Transverse colon (tissue), 4 donors: ENCODE measurements around the gene SLC6A17.

ENCODE experiments used
- EP300 ChIP-seq: sonication (generic); formaldehyde crosslinking; IDR thresholded peaks from one replicate; pipeline ENCODE4 v1.6.1; 2017; ENCODE audit warnings: antibody characterized with exemption, low read depth
- POLR2AphosphoS5 ChIP-seq, 3 donors: sonication (generic); formaldehyde crosslinking; IDR thresholded peaks; one replicate each; pipeline ENCODE4 v1.6.1; 2016; ENCODE audit warnings: antibody characterized with exemption in 3 of 3
- TF ChIP-seq, protein P1 (sequence below), 5 experiments: fragments of 200-600 bp in 3 of 5; fragments of 450-650 bp in 2 of 5; sonication (generic) in 3 of 5; IDR thresholded peaks; 1 replicate in 2 of 5; 2 replicates in 3 of 5; pipeline ENCODE4 v1.5.1; 2016 to 2017; ENCODE audit warnings: antibody characterized with exemption in 5 of 5, inconsistent platforms in 3 of 5, mild to moderate bottlenecking in 2 of 5, moderate library complexity in 1 of 5

DNA sequence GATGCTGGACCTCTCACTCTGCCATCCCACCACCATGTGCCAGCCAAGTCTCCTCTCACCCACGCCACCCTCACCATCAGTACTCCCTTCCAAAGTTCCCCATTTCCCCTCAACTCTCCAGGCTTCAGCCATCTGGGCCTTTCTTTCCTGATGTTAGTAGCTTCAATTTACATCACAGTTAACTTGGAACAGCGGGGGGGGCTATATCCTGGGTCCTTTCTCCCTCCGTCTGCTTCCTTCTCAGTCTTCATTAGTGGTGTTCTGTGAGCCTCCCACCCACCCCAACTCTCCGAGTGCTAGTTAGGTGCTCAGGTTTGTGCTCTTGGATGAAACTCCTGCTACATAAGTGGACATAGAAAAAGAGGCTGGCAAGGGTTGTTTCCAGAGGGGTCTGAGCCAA, 91.8 kb downstream of the SLC6A17 start:
- TF ChIP-seq POLR2AphosphoS5 (IDR thresholded peaks at IDR 0.05) (no peak), EP300 (no peak)
- TF ChIP-seq, protein P1, sequence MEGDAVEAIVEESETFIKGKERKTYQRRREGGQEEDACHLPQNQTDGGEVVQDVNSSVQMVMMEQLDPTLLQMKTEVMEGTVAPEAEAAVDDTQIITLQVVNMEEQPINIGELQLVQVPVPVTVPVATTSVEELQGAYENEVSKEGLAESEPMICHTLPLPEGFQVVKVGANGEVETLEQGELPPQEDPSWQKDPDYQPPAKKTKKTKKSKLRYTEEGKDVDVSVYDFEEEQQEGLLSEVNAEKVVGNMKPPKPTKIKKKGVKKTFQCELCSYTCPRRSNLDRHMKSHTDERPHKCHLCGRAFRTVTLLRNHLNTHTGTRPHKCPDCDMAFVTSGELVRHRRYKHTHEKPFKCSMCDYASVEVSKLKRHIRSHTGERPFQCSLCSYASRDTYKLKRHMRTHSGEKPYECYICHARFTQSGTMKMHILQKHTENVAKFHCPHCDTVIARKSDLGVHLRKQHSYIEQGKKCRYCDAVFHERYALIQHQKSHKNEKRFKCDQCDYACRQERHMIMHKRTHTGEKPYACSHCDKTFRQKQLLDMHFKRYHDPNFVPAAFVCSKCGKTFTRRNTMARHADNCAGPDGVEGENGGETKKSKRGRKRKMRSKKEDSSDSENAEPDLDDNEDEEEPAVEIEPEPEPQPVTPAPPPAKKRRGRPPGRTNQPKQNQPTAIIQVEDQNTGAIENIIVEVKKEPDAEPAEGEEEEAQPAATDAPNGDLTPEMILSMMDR (IDR thresholded peaks at IDR 0.05) = no peak
